Liver (tissue), 3 donors: ENCODE data around the gene CDH13.

Source experiments
- CTCF ChIP-seq: fragments of 150-350 bp; IDR thresholded peaks from 2 replicates; pipeline ENCODE4 v1.5.1; 2017; ENCODE audit warnings: improper control_type of control experiment, low read depth, low read length; ENCODE audit not compliant: missing input control
- EGR1 ChIP-seq, 2 donors: IDR thresholded peaks; 2 replicates each; pipeline ENCODE4 v1.6.1; 2016 to 2018; ENCODE audit warnings: antibody characterized with exemption in 2 of 2, low read depth in 2 of 2
- GABPA ChIP-seq, 2 donors: IDR thresholded peaks in 1 of 2; conservative IDR thresholded peaks in 1 of 2; 2 replicates each; pipeline ENCODE4 v1.6.1; 2016; ENCODE audit warnings: antibody characterized with exemption in 2 of 2, mild to moderate bottlenecking in 1 of 2, moderate library complexity in 1 of 2
- JUND ChIP-seq, 2 donors: IDR thresholded peaks; 2 replicates each; pipeline ENCODE4 v1.6.1; 2016; ENCODE audit warnings: antibody characterized with exemption in 2 of 2
- MAX ChIP-seq: IDR thresholded peaks from 2 replicates; pipeline ENCODE4 v1.6.1; 2016; ENCODE audit warnings: antibody characterized with exemption
- RAD21 ChIP-seq, 2 donors: IDR thresholded peaks; 2 replicates each; pipeline ENCODE4 v1.6.1; 2016; ENCODE audit warnings: antibody characterized with exemption in 2 of 2, mild to moderate bottlenecking in 2 of 2
- REST ChIP-seq: IDR thresholded peaks from 2 replicates; pipeline ENCODE4 v1.6.1; 2016; ENCODE audit warnings: antibody characterized with exemption, mild to moderate bottlenecking
- SP1 ChIP-seq: IDR thresholded peaks from 2 replicates; pipeline ENCODE4 v1.6.1; 2018; ENCODE audit warnings: antibody characterized with exemption, mild to moderate bottlenecking
- TAF1 ChIP-seq: conservative IDR thresholded peaks from 2 replicates; pipeline ENCODE4 v1.6.1; 2016; ENCODE audit warnings: antibody characterized with exemption, mild to moderate bottlenecking
- YY1 ChIP-seq: IDR thresholded peaks from 2 replicates; pipeline ENCODE4 v1.6.1; 2016; ENCODE audit warnings: antibody characterized with exemption, mild to moderate bottlenecking
- donor health status: healthy.
- donor health status: healthy.

- no peak for TF ChIP-seq CTCF
- TF ChIP-seq JUND (IDR thresholded peaks at IDR 0.05), result no peak
- TF ChIP-seq TAF1, result no peak
- TF ChIP-seq SP1, result no peak
- no peak for TF ChIP-seq REST
- TF ChIP-seq RAD21 (IDR thresholded peaks at IDR 0.05), result no peak
- TF ChIP-seq YY1, result no peak
- TF ChIP-seq GABPA (IDR thresholded peaks at IDR 0.05 in 1 of 2, conservative IDR thresholded peaks at IDR 0.05 in 1 of 2), result no peak
- no peak for TF ChIP-seq EGR1 (IDR thresholded peaks at IDR 0.05; ENCODE audit: low read depth in 2 of 2)
- no peak for TF ChIP-seq MAX
Observed at GRCh38 chr16:83793179-83793578, 1166.4 kb downstream of the CDH13 start.
